ENCODE data around the gene SORCS1. TPM values are rescaled to one million over a fixed set of nuclear protein-coding genes. Genes with fewer than 3 reads are reported as not detected.

The SORCS1 gene
- total RNA-seq, 2 donors from 2014 or later, result 0.37 to 1.2 TPM

DNA sequence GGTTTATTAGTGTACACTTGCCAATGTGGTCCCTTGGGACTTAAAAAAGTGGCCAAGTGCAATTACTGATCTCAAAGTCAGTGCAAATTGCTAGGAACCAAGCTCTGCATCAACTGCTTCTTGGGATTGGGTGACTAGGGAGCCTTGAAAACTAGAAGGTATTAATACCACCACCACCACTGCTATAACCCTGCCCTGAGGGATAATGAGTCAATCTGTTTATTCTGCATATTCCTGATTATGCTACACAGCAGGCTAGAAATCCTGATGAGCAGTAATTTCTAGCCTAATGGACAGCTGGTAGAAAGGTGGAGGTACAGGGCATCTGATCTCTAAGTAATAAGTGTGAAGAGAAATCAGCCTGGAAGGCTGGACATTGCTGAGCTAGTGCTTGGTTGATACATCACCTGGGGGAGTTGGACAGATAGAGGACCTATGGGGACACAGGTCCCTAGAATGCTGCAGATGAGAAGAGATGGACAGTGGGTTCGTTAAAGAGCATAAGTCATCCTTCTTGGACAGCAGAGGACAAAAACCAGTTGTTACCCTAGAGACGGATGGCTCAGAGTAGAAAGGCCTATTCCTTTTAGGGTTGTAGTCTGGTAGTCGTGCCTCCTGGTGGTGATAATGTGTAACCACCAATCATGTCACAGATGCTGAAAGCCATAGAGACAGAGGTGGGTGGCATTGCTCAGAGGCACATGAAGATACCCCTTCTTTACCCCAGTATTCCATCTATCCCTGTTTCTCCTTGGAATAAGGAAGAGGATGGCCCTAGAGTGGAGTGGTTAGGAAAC, 554.8 kb downstream of the SORCS1 start:
- no peak for DNase-seq (ENCODE audit: low spot score)
- intact Hi-C loops (cut with DNase I), result no loop called here

DNA sequence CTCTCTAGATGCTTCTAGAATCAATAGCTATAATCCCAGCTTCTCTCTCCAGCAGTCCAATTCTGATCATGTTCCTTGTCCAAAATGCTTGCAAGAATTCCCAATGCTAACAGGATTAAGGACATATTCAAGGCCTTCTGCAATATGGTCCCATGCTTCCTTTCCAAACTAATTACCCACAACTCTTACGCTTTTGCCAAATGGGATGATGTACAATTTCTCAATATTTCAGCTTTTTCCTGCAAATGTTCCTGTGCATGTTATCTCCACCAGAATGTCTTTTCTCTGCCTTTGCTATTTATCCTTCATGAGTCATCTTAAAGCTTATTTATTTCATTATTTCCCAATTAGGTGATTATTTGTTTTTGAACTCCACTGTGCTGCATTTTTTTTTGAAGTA, 556.4 kb downstream of the SORCS1 start:
- no peak for DNase-seq (ENCODE audit: low spot score)
- intact Hi-C loops (cut with DNase I), result no loop called here

DNA sequence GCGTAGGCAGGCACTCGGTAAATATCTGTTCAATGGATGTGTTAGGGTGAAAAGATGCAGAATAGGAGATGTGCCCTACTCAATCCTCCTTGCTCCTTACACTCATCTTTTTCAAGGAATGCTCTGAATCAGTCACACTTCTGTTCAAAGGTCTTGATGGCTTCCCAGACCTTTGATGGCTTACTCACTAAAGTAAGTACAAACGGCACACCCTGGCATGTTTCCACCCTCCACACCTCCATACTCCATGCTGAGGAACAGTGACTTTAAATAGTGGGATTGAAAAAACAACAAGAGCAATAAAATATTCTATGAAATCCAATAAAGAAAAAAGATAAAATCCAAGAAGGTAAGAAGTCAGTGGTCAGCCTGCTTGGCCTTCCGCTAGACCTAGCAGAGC, 569.2 kb downstream of the SORCS1 start:
- intact Hi-C loops (cut with DNase I), result no loop called here
- DNase-seq (ENCODE audit: low spot score), result no peak

DNA sequence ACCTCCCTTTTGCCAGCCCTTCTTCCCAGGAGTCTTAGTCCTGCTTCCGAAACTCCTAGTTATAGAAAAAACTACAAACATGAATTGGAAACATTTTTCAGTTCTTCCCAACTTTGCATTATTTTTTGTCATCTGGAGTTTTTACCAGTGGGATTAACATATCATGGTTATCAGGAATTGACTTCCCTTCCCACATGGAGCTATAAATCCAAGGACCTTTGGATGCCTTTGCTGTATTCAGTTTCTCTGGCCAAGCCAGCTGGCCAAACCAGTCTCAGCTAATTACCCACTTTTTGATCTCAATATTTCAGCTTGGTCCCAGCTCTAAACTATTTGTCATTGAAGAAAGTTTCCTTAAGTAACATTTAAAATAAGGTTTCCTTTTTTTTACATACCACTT, 570.6 kb downstream of the SORCS1 start:
- DNase-seq (ENCODE audit: low spot score), result no peak
- intact Hi-C loops (cut with DNase I), result no loop called here

DNA sequence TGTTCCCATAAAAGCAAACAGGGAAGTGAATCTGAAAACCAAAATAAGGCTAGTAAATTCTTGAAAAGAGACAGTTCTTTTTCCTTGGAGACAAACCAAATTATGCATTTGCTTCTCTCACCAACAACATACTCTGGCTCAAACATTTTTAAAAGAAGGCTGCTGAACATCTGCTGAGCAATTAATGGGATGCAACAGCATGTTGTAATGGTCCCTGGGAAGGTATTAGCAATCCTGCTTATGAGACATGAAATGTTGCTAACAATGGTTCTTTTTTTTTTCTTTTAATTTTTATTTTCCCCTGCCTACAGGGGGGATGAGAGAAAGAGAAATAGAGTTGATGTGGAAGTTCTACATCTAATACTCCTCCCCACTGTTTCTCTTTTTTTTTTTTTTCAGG, 572.1 kb downstream of the SORCS1 start:
- intact Hi-C loops (cut with DNase I), result no loop called here
- no peak for DNase-seq (ENCODE audit: low spot score)

DNA sequence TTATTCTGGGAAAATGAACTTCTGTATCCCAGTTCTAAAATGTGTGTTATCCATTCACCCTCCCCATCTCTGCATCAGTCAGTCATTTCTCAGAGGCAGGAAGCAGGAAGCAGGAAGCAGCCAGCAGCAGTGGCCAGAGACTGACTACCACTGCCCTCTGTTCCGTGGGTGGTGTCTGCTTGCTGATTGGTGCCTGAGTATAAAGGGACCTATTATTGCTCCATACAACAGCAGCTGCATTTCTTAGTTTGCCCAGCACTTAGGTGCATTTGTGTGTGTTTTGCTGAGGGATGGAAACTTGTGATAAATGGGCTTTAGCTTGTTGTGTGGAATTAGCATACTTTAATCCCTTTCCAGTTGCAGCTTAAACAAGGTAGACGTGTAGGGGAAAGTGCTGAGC, 582.2 kb downstream of the SORCS1 start:
- intact Hi-C loops (cut with DNase I), result no loop called here

DNA sequence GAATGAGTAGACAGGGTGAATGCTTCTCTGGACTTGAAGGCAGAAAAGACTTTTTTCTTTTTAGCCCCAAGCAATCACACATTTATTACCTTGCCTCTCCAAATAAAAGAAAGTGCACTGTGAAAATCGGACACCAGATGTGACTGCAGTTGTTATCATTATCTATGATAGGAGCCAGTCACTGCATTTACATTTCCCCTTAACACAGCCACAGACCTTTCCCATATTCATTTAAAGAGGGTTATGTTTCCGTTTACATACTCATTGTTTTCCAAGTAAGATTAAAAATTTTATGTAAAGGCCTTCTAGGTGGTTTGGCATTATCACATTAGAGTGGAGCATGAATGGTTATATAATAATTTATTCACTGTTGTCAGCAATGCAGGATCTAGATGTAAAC, 586.8 kb downstream of the SORCS1 start:
- intact Hi-C loops (cut with DNase I), result no loop called here
- no peak for DNase-seq (ENCODE audit: low spot score)

More for the DNA sequence above, 582.2 kb downstream of the SORCS1 start:
- DNase-seq (ENCODE audit: low spot score), result no peak

DNA sequence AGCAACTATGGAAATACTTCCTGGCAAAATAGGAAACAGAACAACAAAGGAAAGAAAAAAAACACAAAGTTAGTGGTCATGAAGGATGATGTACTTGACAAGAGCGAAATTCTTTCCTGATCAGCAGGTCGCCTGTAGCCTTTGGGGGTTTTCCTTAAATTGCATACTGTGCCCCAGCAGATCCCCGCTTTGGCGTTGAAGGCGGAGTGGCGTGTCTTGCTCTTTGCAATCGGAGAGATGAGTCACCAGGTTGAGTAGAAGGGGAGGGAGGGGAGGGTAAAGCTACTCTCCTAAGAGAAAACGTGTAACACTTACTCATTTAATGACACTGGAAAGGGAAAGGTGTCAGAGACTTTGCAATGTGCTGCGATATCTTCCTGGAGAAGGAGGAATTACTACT, 587.2 kb downstream of the SORCS1 start:
- no peak for DNase-seq (ENCODE audit: low spot score)
- intact Hi-C loops (cut with DNase I), result no loop called here

DNA sequence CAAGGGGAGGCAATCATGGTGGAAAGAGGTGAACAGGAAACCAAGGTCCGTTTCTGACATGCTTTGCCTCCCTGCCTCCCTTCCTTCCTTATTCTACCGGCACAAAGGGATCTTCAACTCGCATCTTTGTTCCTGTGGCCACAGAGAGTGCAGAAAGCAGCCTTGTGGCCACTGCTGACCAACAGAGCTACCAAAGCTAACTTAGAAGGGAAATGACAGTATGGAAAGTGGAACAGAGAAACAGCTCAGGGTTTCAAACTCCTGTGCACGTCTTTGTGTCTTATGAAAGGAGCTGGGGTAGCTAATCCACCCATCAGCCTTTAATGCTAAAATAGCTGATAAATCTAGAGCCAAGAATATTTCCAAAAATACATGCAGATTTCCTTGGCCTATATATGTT, 588.0 kb downstream of the SORCS1 start:
- no peak for DNase-seq (ENCODE audit: low spot score)
- intact Hi-C loops (cut with DNase I), result no loop called here

DNA sequence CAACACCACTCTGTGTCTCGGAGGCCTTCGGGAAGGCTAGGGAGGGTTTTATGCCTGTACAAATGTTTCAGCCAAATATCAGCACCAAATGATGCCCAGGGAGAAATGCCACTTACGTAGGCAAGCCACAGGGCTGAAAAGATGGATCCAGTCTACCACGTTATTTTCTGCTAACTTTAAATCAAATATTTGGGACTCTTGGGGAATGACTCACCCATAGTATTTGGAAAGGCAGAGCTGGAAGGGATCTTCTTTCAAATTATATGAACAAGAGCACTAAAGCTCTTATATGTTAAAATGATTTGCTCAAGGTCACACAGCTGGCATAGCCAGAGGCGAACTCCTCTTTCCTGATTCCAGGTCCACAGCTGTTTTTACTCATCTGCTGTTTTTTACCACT, 591.4 kb downstream of the SORCS1 start:
- intact Hi-C loops (cut with DNase I), result no loop called here
- DNase-seq (ENCODE audit: low spot score), result no peak

DNA sequence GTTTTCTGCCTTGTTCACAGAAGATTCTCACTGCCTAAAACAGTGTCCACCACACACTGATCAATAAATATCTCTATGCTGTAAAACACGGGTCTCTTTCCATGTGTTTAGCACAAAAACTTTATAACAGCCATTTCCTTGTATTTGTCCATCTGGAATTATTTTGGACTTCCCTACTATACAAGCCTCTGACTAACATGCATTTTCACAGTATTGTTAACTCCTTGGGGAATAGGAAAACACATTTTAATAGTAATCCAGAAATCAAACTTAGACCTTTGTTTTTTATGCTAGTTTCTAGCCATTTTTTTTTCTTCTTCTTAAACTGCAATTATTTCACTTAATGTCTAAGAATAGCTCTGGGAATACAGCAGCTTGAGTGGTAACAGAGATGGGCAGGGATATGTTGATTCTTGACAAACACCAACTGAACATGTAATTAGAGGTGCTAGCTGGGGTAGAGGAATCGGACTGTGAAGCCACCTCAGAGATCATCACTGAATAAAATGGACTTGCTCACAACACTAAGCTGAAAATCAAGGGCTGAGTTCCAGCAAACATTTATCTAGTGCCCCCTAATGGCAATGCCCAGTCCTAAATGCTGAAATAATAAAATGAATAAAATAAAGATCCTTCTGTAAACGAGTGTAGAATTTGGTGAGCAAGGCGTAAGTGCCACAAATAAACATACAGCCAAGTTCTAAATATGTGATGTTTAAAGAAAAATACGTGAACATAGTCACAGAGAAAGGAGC, 593.1 kb downstream of the SORCS1 start:
- intact Hi-C loops (cut with DNase I), result no loop called here
- no peak for DNase-seq (ENCODE audit: low spot score)

DNA sequence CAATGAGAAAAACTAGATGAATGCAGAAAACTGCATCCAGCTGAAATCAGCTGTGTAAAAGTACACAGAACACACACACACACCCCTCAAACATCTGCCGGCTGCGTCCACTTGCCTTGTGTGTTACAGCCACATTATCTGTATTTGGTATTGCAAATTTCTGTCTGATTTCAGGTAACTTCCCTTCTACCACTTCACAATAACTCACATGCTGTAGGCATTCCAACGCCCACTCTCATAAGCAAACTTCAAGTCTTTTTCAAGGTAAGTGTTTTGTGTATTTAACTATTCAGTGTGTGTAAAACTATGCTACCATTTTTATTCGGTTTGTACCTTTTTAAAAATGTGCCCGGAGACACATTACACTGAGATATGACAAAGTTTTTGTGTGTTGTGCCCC, 594.2 kb downstream of the SORCS1 start:
- intact Hi-C loops (cut with DNase I), result no loop called here
- no peak for DNase-seq (ENCODE audit: low spot score)

DNA sequence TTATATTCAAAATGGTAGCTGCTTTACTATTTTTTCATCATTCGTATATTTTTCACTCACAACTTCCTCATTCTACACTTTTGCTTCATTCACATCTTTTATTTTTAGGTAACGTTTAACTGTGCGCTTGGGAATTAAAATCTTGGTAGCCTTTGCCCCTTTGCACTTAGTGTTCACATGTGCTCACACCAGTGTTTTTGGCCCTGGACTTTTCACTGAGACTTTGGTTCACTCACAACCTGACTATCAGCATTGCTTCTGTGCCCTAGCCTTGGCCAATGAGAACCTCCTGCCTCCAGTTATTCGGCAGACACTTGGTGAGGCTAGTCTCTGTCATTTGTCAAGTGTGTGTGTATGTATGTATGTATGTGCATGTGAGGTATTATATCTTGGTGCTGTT, 596.9 kb downstream of the SORCS1 start:
- DNase-seq (ENCODE audit: low spot score), result no peak
- intact Hi-C loops (cut with DNase I), result no loop called here

DNA sequence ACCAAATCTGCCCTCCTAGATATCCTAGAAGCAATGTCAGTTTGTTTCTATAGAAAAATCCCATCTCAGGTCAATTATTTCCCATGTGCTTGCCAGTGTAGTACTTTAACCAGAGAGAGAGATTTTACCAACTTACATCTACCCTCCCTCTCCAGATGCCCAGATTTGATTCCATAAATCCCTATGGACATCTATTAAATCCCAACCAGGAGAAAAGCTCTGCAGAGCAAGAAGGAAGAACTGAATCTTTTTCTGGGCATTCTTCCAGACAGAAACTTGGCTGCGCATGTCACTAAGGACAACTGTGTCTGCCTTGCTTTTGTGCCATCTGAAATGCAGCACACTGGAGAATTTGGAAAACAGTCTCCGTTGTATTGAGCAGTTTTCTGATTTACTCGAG, 597.6 kb downstream of the SORCS1 start:
- no peak for DNase-seq (ENCODE audit: low spot score)
- intact Hi-C loops (cut with DNase I), result no loop called here

DNA sequence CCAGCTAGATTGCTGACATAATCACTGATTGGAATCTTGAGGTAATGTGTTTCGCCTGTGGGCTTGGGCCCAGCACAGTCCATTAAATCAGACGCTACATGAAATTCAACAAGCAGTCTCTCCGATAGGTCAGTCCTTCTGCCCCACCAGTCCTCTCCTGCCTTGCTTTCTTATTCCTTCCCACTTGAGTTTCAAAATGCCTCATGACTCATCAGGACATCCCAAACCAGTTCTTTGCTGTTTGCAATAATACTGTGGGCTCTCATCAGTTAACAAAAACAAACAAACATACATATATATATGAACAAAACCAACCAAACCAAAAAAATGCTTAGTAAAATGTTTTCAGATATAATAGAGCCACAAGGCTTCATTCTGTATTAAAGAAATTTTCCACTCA, 599.0 kb downstream of the SORCS1 start:
- intact Hi-C loops (cut with DNase I), result no loop called here
- no peak for DNase-seq (ENCODE audit: low spot score)

DNA sequence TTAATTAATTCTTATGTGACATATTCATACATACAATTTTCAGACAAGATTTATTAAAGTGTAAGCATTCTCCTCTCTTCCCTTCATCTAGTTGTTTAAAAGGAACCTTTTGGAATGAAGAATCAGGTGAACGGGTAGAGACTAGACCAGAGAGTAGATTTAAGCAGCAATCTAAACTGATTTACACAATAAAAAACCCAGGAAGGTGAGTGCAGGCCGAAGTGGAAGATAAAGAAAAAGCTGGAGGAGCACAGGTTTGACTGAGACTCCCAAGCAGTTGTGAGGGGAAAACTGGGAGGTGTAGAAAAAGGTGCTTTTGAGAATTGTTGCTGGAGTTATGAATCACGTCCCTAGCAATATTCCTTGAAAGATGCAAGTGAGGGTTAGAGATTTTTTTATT, 601.1 kb downstream of the SORCS1 start:
- intact Hi-C loops (cut with DNase I), result no loop called here
- no peak for DNase-seq (ENCODE audit: low spot score)

DNA sequence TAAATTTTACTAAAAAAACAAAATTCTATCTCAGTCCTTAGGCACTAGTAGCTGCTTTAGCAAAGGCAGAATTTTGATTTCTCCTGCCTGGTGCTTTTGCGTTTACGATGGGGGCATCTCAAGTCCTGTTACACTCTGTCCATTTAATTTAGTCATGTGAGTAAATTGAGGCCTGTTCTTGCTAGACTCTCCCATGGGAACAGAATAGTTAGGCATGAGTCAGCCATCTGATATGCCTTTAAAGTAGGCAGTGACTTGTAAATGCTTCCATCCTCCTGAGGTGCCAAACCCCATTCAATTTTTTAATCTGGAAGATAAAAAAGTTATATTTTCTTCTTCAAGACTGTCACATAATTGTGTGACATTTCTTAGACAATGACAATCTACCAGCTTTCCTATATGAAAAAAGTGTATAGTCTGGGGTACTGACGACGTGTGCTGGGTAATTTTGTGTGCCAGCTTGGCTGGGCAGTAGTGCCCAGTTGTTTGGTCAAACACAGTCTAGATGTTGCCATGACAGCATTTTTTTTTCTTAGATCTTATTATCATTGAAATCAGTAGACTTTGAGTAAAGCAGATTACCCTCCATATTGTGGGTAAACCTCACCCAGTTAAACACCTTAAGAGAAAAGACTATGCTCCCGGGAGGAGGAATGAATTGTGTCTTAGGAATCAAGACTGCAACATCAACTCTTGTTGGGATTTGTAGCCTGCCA, 603.4 kb downstream of the SORCS1 start:
- intact Hi-C loops (cut with DNase I), result no loop called here
- DNase-seq (ENCODE audit: low spot score), result no peak

DNA sequence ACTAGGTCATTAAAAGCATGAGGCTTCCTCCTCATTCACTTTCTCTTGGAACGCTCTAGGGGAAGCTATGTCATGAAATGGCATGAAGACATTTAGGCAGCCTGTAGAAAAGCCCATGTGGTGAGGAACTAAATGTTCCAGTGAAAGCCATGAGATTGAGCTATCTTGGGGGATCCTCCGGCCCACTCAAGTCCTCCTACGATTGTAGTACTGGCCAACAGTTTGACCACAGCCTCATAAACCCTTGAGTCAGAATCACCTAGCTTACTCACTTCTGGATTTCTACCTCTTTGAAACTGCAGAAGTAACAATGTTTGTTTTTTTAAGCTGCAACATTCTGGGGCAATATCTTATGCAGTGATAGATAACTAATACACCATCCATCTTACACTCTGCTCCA, 605.1 kb downstream of the SORCS1 start:
- DNase-seq (ENCODE audit: low spot score), result no peak
- intact Hi-C loops (cut with DNase I), result no loop called here

DNA sequence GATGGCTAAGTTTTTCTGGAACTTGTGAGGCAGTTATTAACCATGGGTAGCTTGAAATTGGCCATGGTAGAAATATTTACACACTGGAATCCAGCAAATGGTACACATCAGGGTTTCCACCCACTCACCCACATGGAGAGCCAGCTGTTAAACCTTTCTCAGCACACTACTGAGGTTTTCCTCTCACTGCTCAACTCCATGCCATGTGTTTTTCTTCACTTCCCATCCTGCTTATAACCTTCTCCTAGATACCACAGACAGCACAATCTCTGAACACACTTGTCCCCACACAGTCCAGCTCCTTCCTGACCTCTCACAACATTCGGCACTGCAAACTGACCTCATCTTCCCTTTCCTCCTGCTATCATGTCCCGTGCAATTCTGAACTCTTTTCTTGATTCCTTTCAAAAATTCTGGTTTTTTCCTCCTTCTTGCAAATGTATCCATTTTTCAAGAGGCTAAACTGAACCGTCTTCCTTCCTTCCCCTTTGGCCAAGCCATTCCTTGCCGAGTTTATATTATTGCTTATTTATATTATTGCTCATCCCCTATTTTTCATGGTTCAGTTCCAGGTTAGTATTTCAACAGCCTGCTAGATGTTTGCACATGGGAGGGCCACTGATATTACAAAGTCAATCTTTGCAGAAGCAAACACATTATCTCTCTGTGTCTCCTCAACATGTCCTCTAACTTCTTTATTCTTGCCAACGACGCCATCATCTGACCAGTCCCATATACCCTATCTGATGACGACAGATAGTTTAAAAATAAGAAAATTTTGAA, 606.4 kb downstream of the SORCS1 start:
- no peak for DNase-seq (ENCODE audit: low spot score)
- intact Hi-C loops (cut with DNase I), result no loop called here

DNA sequence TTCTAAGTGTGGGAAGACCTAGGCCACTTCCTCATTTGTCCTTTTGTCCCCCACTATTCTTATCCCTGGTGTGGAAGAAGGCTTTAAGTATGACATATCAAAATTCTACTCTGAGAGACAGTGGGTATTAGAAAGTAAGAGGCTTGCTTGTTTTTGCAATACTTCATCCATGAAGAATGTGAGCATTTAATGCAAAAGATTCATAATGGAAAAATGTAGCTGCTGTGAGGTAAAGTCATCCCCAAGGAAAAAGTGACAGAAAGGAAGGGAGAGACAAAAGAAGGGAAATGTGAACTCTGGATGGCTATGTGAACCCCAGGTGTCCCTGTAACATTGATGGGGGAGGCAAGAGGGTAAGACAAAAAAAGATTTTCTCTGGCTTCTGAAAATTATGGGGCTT, 607.5 kb downstream of the SORCS1 start:
- intact Hi-C loops (cut with DNase I), result no loop called here
- no peak for DNase-seq (ENCODE audit: low spot score)
